PC-9 (cell line): ENCODE measurements around the gene HES3. TPM values are rescaled to one million over a fixed set of nuclear protein-coding genes. Genes with fewer than 3 reads are reported as not detected.

Experiments
- BruUV-seq: library from RNA; stranded (reverse); fragments of 400-500 nt; replicated peaks from 2 replicates; lab custom pipeline; 2021; lab: Mats Ljungman, UMichigan
- CTCF ChIA-PET: fragments of 300-600 bp; sonication (Branson Sonifier 250); formaldehyde crosslinking; loops from one replicate; lab custom pipeline; 2022; ENCODE audit warnings: antibody characterized with exemption; lab: Charles Lee
- POLR2A ChIA-PET: fragments of 300-600 bp; sonication (Branson Sonifier 250); formaldehyde crosslinking; loops from one replicate; lab custom pipeline; 2022; ENCODE audit warnings: antibody characterized with exemption; ENCODE audit not compliant: unreplicated experiment; lab: Charles Lee
- DNase-seq, 2 experiments: peaks; one replicate each; pipeline versions ENCODE4 v3.0.0 to v3.0.0-alpha.2; 2015 to 2022; ENCODE audit warnings: mixed read lengths in 1 of 2
- H2AFZ ChIP-seq: fragments of 200-600 bp; sonication (generic); 2 replicates; pipeline ENCODE4 v1.8.1; 2017; ENCODE audit warnings: antibody characterized with exemption
- H3F3A ChIP-seq: fragments of 200-600 bp; sonication (generic); 2 replicates; pipeline ENCODE4 v1.8.1; 2017; ENCODE audit warnings: antibody characterized with exemption, mild to moderate bottlenecking, low read depth; ENCODE audit not compliant: insufficient read depth
- H3K27ac ChIP-seq: fragments of 200-600 bp; sonication (generic); 2 replicates; pipeline ENCODE4 v1.6.1; 2016; ENCODE audit warnings: mixed run types
- H3K27me3 ChIP-seq: fragments of 200-600 bp; sonication (generic); 2 replicates; pipeline ENCODE4 v1.6.1; 2016; ENCODE audit warnings: low read depth, mixed run types; ENCODE audit not compliant: insufficient read depth
- H3K36me3 ChIP-seq: fragments of 200-600 bp; sonication (generic); 2 replicates; pipeline ENCODE4 v1.6.1; 2016; ENCODE audit warnings: low read depth, mixed run types
- H3K4me1 ChIP-seq: fragments of 200-600 bp; sonication (generic); replicated peaks from 2 replicates; pipeline ENCODE4 v1.6.1; 2016; ENCODE audit warnings: mixed run types; ENCODE audit not compliant: insufficient read depth
- H3K4me2 ChIP-seq: fragments of 200-600 bp; sonication (generic); 2 replicates; pipeline ENCODE4 v1.6.1; 2017; ENCODE audit warnings: mixed run types
- H3K4me3 ChIP-seq: fragments of 200-600 bp; sonication (generic); 2 replicates; pipeline ENCODE4 v1.6.1; 2016; ENCODE audit warnings: mixed run types
- H3K79me2 ChIP-seq: fragments of 200-600 bp; sonication (generic); 2 replicates; pipeline ENCODE4 v1.6.1; 2017; ENCODE audit warnings: low read depth, mixed run types
- H3K9me2 ChIP-seq: fragments of 200-600 bp; sonication (generic); 2 replicates; pipeline ENCODE4 v1.8.1; 2017; ENCODE audit warnings: mild to moderate bottlenecking; ENCODE audit not compliant: insufficient read depth
- H3K9me3 ChIP-seq: fragments of 200-600 bp; sonication (generic); 2 replicates; pipeline ENCODE4 v1.8.1; 2016; ENCODE audit warnings: low read depth; ENCODE audit not compliant: insufficient read depth
- H4K20me1 ChIP-seq: fragments of 200-600 bp; sonication (generic); 2 replicates; pipeline ENCODE4 v1.8.1; 2017; ENCODE audit not compliant: insufficient read depth
- EZH2 ChIP-seq: fragments of 200-600 bp; sonication (generic); IDR thresholded peaks from 2 replicates; pipeline ENCODE4 v1.8.0; 2017; ENCODE audit warnings: antibody characterized with exemption, low read depth
- intact Hi-C: fragments of 100-400 bp; cut with micrococcal nuclease; formaldehyde crosslinking; loops from one replicate; pipeline ENCODE4 v1.10.0; 2022; ENCODE audit not compliant: unreplicated experiment
- total RNA-seq: library from RNA; stranded (reverse); gene quantifications from 2 replicates; pipeline ENCODE4 v1.2.3, GENCODE V29; 2021
- TF ChIP-seq, protein P1 (sequence below): fragments of 200-600 bp; sonication (generic); conservative IDR thresholded peaks from 2 replicates; pipeline ENCODE4 v1.6.1; 2017; ENCODE audit warnings: mixed run types, antibody characterized with exemption, mild to moderate bottlenecking, moderate library complexity

HES3 gene
- total RNA-seq, 1 experiment from 2014 or later = not detected

DNA sequence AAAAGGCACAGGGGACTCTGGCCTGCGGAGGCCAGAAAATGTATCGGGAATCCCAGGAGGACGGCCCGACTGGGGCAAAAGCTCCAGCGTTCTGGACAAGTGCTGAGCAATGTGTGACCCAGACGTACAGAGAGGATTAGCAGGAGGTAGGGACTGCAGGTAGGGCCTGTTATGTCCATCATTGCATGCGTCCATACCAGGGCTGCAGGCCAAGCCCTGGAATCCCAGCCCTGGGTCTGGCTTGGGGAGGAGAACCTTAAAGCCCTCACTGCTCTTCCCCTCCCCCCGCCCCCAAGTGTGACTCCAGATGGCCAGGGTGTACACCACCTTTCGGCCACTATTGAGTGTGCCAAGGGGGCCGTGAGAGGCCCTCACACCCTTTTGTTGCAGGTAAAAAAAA is 36.1 kb upstream of the HES3 start:
- no TSS peak for BruUV-seq
- no peaks in the 10 kb centered on the region for H3F3A ChIP-seq
- no peaks in the 10 kb centered on the region for H3K36me3 ChIP-seq
- DNase-seq = no peak
- H3K4me2 ChIP-seq = no peak overlapping the region
- no peak overlapping the region for H3K4me3 ChIP-seq
- TF ChIP-seq, protein P1, sequence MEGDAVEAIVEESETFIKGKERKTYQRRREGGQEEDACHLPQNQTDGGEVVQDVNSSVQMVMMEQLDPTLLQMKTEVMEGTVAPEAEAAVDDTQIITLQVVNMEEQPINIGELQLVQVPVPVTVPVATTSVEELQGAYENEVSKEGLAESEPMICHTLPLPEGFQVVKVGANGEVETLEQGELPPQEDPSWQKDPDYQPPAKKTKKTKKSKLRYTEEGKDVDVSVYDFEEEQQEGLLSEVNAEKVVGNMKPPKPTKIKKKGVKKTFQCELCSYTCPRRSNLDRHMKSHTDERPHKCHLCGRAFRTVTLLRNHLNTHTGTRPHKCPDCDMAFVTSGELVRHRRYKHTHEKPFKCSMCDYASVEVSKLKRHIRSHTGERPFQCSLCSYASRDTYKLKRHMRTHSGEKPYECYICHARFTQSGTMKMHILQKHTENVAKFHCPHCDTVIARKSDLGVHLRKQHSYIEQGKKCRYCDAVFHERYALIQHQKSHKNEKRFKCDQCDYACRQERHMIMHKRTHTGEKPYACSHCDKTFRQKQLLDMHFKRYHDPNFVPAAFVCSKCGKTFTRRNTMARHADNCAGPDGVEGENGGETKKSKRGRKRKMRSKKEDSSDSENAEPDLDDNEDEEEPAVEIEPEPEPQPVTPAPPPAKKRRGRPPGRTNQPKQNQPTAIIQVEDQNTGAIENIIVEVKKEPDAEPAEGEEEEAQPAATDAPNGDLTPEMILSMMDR = no peak
- no peak for TF ChIP-seq EZH2
- no peaks in the 10 kb centered on the region for H3K9me3 ChIP-seq
- H2AFZ ChIP-seq = no peak overlapping the region
- intact Hi-C loops = no loop called here
- no peak overlapping the region for H3K27ac ChIP-seq
- H3K4me1 ChIP-seq = 0 out of 2 replicates have a peak, but pooled peaks cover 6% of the 10 kb centered on the region
- peaks cover 15% of the 10 kb centered on the region for H3K79me2 ChIP-seq
- H3K9me2 ChIP-seq = no peaks in the 10 kb centered on the region
- no peaks in the 10 kb centered on the region for H4K20me1 ChIP-seq
- H3K27me3 ChIP-seq = no peaks in the 10 kb centered on the region
- ChIA-PET POLR2A (interaction anchor here (0.6 kb wide), 1 partner anchor 50 kb away, joined by 3 read pairs; no protein-coding TSS in a partner anchor), CTCF (interaction anchor here (0.5 kb wide), 1 partner anchor 232 kb away, joined by 3 read pairs; no protein-coding TSS in a partner anchor)

DNA sequence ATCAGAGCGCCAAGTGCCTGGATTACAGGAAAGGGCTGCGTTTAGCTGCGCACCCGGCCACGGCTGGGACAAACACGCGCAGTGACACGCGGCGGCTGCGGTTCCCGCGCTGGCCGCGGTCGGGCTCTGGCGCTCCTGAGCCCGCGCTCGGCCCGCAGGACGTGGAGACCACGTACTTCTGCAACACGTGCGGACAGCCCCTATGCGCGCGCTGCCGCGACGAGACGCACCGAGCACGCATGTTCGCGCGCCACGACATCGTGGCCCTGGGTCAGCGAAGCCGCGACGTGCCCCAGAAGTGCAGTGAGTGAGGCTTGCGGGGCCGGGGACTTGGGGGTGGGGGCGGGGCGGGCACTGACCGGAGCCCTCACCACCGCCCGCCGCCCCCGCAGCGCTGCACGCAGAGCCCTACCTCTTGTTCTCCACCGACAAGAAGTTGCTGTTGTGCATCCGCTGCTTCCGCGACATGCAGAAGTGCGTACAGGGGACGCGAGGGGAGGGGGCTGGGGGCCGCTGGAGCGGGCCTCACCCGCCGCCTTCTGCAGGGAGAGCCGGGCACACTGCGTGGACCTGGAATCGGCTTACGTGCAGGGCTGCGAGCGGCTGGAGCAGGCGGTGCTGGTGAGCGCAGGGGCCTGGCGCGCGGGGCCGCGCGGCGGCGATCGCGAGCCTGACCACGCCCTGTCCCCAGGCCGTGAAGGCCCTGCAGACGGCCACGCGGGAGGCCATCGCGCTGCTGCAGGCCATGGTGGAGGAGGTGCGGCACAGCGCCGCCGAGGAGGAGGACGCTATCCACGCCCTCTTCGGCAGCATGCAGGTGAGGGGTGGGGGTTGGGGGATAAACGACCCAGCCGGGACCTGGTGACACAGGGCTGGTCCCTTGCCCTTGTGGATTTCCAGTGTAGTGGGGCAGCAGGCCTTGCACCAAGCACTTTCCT is 35.0 kb upstream of the HES3 start:
- no peak overlapping the region for H2AFZ ChIP-seq
- peaks cover 15% of the 10 kb centered on the region for H3K79me2 ChIP-seq
- no TSS peak for BruUV-seq
- H3K4me2 ChIP-seq = no peak overlapping the region
- no peaks in the 10 kb centered on the region for H3K36me3 ChIP-seq
- no peak overlapping the region for H3K27ac ChIP-seq
- H3K9me3 ChIP-seq = no peaks in the 10 kb centered on the region
- intact Hi-C loops = no loop called here
- H3K27me3 ChIP-seq = no peaks in the 10 kb centered on the region
- 0 out of 2 replicates have a peak, but pooled peaks cover 6% of the 10 kb centered on the region for H3K4me1 ChIP-seq
- TF ChIP-seq, protein P1 = no peak
- TF ChIP-seq EZH2 = no peak
- ChIA-PET POLR2A (no interaction called here), CTCF (no interaction called here)
- no peak overlapping the region for H3K4me3 ChIP-seq
- H3K9me2 ChIP-seq = no peaks in the 10 kb centered on the region
- no peak for DNase-seq
- H3F3A ChIP-seq = no peaks in the 10 kb centered on the region
- H4K20me1 ChIP-seq = no peaks in the 10 kb centered on the region

DNA sequence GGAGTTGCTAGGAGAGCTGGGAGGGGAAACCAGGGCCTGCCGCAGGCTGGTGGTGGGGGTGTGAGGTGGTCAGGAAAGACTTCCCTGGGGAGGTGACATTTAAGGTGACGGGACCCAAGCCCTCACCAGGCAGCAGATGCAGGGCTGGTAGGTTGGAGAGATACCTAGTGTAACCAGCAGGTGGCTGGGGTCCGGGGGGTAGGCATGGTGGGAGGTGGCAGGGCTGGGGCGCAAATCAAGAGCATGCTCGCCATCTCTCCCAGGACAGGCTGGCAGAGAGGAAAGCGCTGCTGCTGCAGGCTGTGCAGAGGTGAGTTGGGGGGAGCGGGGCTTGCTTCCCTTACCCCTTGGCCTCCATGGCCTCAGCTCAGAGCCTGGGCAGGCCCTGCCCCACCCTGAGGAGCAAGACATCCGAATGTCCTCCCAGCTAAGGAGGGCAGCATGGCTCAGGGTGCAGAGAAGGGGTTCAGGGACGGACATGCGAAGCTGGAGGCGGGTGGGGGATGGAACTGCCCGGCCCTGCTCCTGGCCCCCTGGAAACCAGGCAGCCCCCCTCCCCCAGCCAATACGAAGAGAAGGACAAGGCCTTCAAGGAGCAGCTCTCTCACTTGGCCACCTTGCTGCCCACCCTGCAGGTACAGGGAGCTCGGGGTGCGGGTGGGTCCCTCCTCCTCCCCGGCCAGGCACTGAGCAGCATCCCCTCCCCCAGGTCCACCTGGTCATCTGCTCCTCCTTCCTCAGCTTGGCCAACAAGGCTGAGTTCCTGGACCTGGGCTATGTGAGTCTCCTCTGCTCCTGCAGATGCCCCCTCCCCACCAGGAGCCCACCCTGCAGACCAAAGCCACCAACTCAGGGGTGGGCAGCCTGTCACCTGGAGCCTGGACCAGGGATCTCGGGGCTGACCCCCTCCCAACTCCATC is 34.1 kb upstream of the HES3 start:
- H2AFZ ChIP-seq = no peak overlapping the region
- CTCF ChIA-PET = no interaction called here
- no peak overlapping the region for H3K4me3 ChIP-seq
- intact Hi-C loops = no loop called here
- no peaks in the 10 kb centered on the region for H3K36me3 ChIP-seq
- no peak for DNase-seq
- no peak overlapping the region for H3K4me2 ChIP-seq
- BruUV-seq = no TSS peak
- POLR2A ChIA-PET = no interaction called here
- H3K27ac ChIP-seq = no peak overlapping the region
- no peaks in the 10 kb centered on the region for H3F3A ChIP-seq
- TF ChIP-seq EZH2 = no peak
- TF ChIP-seq, protein P1 = no peak
- H3K79me2 ChIP-seq = peaks cover 15% of the 10 kb centered on the region
- H4K20me1 ChIP-seq = no peaks in the 10 kb centered on the region
- H3K4me1 ChIP-seq = 0 out of 2 replicates have a peak, but pooled peaks cover 2% of the 10 kb centered on the region
- no peaks in the 10 kb centered on the region for H3K9me3 ChIP-seq
- no peaks in the 10 kb centered on the region for H3K27me3 ChIP-seq
- H3K9me2 ChIP-seq = no peaks in the 10 kb centered on the region
